Ureter (tissue), 1 donor: ENCODE data around the gene MARK3. TPM values are rescaled to one million over a fixed set of nuclear protein-coding genes. Genes with fewer than 3 reads are reported as not detected.

Experiments
- DNase-seq: peaks from one replicate; pipeline ENCODE4 v3.0.0-alpha.2; 2020; ENCODE audit warnings: low spot score
- total RNA-seq: library from RNA; stranded (reverse); gene quantifications from one replicate; pipeline ENCODE4 v1.2.4, GENCODE V29; 2023
- donor health status: DM: yes; HTN: yes; CAD: no.

The MARK3 gene
- total RNA-seq, 1 donor from 2014 or later = 140 TPM

DNA sequence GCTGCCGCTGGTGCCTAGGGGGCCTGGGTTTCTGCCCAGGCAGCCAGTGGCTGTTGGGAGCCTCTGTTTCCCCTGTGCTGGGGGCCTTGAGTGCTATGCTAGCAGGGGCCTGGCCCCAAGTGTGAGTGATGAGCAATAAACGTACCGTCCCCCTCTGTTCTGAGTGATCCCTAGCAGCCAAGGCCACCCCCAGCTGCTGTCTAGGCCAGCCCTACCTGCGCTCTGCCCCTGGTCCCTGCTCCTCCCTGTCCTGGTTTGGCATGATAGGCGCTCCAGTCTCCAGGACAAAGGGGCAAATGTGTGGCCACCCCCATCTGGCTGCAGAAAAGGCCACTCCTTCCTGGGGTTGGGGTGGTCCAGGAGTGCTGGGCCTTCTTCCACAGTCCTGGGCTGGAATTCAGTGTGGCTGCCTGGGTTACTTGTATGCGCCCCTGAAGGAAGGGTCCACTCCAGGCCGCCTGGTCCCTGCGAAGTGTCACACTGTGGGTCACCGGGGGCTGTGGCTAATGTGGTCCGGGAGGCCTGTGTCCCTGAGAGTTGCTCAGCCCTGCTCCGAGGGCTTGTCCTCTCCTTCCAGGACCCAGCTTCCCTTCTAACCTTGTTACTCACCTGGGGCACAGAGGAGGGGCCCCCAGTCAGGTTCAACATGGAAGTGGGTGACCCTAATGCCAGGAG lies 150.8 kb downstream of the MARK3 start:
- no peak for DNase-seq

DNA sequence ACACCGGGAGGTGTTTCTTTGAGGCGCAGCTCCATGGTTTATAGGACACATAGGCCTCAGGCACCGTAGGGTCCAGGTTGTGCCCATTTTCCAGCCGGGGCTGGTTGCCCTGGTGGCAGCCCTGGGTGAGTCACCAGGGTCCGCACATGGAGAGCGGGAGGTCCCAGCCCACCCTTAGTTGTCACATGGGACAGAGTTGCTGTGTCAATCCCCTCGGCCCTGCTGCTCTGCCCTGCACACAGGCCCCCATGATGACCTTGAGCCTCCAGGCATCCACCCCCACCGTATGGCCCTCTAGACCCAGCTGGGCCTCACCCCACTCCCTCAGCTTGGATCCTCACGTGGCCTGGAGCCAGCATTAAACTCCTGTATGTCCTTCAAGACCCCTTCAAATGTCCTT lies 151.5 kb downstream of the MARK3 start:
- DNase-seq = no peak

DNA sequence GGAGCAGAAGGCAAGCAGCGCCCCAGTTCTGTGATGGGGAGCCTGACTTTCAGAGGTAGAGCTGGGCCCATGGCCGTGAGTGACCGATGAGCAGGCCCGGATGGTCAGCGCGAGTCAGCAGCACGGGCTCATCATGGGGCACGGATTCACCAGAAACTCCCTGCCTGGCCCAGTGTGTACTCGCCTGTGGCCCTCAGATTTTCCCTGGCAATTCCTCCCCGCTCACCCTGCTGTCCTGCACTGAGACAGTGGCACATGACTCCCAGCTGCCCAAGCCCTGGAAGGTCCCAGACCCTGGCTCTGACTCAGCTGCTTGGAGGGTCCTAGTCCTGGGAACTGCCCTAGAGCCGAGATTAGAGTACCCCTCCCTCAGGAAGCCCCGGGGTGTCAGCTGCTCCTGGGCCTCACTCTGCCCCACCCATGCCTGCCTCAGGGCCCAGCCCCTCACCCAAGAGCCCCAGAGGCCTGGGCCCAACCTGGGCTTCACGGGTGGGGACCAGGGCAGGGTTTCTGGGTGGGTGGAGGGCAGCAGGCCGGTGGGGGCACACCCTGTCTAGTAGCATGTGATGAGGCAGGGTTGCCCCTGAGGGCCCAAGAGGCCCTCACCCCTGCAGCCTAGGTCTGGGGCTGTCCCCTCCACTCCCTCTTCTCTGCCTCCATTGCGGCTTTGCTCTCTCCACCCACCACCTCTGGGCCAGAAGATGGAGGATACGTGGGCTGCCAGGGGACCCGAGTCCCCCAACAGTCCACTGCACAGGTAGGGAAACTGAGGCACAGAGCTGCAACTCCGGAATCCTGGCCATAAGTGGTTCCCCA lies 152.2 kb downstream of the MARK3 start:
- DNase-seq = no peak

DNA sequence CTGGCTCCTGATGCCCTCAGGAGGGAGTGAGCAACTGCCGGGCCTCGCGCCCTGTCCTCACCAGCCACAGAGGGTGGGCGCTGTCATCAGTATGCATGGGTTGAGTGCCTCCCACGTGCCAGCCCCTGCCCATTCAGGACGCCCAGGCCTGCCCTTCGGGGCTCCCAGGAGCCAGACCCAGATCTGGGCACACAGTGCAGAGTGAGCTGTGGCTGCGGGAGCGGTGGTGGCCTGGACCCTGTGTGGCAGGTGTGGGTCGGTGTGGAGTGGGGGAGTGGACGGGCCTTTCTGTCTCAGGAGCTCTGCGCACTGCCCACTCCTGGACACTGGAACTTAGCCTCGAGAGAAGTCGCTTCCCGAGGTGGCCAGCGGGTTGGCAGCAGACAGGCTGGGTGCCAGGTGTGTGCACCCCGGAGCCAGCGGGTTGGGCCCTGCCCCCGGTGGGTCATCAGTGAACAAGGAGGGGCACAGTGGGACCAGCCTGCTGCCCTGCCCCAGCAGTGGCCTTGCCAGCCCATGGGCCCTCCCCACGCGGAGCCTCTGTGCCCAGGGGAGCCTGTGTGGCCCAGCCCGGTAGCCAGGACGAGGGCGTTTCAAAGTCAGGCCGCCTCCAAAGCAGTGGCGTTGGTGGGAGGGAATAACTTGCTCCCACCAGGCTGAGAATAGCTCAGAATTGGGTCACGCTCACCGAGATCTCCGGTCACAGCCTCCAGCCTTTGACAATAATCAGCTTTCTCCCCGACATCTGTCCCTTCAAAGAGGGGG lies 153.3 kb downstream of the MARK3 start:
- DNase-seq = no peak

DNA sequence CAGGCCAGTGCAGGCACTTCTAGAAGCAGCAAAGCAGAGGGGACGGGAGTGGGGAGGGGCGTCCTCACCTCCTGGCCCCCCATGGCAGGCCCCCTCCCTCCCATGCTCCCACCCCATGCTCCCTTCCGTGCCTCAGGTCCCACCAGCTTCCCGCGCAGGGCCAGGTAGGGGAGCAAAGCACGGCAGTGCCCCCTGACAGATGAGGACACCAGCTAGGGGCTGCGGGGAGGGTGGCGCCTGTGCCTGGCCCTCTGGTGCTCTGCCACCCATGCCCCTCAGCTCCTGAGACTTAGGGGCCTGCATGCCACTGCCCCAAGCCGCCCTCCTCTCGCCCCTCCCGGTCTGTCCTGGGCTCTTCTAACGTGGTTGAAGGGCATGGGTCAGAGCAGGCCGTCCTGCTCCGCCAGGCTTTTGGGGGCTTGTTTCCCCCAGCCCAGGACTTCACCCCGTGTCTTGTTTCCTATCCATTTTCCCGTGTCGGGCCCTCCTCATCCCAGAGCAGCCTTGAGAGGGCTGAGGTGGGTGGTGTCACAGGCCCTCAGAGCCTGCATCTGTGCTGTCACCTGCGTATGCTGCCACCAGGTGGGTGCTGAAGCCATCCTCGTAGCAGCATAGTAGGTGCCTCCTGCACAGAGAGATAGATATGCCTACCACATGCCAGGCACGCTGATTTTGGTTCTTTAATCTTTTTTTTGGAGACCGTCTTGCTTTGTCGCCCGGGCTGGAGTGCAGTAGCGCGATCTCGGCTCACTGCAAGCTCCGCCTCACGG lies 154.0 kb downstream of the MARK3 start:
- no peak for DNase-seq

DNA sequence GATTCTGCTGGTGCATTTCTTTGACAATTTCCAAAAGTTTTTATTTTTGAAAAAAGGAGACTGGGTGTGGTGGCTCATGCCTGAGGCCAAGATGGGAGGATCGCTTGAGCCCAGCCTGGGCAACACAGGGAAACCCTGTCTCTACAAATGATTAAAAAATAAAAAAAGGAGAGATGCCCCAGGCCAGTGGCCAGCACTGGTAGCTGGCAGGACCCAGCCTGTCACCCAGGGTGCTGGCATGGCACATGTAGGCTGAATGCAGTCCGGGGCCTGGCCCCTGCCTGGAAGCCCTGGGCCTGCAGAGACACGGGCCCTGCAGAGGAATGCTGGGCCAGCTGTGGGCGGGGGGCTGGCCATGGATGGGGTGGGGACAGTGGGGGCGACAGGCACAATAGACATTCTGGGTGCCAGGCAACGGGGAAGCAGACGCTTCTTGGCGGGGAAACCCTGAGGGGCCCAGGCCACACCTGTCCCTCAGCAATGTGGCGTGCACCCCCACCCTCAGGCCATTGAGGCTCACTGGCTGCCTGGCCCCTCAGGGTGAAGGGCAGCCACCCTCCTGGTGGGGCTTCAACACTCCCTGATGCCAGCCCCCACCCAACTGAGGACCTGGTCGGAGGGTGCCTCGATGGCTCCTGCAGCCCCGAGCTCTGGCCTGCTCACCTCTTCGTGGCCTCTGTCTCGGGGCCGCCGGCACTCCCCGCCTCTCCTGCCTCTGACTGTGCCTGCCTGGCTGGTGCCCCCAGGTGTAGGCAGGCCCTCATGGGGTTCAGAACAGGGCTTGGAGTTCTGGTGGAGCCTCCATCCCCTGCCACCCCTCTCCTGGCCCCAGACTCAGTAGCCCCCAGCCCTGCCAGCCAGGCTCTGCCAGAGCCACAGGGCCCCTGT lies 155.8 kb downstream of the MARK3 start:
- no peak for DNase-seq

DNA sequence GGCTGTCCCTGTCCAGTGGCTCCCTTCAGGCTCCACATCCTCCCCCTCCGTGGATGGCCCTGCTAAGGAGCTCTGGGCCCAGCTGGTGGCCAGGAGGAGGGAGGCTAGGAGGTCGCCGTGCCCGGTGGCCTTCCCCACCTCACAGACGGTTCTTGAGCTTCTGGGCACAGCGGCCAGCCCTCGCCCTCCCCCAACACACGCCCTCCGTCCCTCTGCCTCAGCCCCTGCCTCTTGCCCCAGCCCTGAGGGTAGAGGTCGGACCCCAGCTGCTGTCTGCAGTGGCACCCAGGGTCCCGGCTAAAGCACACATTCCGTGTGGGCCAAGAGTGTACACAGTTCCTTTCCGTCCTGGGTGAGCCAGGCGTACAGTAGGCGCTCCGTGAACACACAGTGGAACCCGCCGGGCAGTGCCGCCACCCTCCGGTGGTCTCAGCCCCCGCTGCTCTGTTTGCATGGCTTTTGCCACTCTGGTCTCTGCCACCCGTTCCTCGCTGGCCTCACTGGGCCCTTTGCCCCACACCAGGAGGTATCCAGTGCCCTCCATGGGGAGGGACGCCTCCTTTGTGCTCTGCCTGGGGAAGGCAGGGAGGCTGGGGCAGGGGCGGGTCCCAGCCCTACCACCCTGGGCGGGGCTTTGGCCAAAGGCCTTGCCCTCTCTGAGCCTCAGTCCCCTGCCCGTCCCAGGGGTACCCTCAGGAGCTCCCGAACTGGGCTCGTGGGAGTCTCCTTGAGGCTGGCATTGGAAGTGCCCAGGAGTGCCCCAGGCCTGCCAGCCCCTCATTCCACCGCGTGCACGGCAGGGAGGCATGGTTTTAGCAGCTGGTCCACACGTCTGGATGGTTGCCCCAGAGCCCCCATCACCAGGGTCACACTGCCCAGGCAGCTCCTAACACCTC lies 156.7 kb downstream of the MARK3 start:
- no peak for DNase-seq

DNA sequence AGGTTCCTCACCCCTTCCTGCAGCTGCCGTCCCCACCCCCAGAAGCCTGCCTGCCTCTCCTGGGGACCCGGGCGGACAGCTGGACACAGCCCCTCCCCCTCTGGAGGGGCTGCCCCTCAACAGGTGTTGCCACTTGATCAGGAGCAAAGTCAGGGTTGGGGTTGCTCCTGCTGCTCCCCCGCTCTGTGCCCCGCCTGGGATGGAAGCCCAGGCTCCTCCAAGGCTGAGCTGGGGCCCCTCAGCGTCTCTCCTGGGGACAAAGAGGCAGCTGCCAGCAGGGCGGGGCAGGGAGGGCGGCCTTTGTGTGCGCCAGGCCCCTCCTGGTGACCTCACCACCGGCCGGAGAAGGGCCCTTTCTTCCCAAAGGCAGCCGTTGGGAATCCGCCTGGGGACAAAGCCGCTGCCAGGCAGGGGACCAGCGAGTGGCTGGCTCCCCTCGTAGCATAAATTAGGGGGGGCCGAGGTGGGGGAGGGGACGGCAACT lies 157.4 kb downstream of the MARK3 start:
- DNase-seq = no peak

DNA sequence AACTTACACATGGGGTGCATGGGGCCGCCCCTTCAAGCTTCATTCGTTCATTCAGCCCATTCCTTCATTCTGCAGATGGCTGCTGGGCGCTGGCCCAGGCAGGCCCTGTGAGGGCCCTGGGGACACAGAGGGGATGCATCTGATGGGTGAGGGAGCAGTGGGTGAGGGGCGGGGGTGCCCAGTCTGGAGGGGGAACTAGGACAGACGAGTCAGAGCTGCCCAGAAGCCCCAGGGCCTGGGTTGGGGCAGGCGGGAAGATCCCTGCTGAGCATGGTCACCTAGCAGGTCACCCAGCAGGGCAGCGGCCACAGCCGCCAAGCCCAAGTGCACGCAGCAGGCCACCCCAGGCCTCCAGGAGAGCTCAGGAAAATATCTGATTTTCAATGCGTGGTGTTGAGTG lies 157.9 kb downstream of the MARK3 start:
- no peak for DNase-seq

DNA sequence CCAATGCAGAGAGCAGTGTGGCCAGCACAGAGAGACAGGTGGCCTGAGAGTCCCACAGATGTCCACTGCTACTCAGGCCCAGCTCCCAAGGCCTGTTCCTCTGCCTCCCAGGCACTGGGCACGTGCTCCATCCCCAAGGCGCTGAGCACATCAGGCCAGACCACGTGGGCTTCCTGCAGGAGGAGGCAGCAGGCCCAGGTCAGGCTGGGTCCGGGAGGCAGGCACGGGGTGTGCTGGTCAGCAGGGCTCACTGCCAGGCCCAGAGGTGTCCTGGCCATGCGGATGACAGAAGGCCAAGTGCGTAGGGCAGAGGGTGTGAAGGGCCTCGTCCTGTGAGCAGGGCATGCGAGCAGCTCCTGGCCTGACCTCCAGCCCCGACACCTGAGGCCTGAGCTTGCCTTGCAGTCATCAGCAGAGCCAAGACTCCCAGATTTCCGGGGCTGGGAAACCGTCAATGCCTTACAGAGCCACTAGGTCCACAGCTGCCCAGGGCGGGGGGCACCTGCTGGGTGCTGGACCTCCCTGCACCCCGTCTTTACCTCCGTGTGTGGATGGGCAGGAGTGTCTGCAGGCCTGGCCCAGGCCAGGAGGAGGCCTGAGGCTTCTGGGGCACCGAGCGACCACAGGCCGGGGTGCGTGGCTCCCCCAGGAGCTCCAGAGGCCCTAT lies 158.6 kb downstream of the MARK3 start:
- no peak for DNase-seq

DNA sequence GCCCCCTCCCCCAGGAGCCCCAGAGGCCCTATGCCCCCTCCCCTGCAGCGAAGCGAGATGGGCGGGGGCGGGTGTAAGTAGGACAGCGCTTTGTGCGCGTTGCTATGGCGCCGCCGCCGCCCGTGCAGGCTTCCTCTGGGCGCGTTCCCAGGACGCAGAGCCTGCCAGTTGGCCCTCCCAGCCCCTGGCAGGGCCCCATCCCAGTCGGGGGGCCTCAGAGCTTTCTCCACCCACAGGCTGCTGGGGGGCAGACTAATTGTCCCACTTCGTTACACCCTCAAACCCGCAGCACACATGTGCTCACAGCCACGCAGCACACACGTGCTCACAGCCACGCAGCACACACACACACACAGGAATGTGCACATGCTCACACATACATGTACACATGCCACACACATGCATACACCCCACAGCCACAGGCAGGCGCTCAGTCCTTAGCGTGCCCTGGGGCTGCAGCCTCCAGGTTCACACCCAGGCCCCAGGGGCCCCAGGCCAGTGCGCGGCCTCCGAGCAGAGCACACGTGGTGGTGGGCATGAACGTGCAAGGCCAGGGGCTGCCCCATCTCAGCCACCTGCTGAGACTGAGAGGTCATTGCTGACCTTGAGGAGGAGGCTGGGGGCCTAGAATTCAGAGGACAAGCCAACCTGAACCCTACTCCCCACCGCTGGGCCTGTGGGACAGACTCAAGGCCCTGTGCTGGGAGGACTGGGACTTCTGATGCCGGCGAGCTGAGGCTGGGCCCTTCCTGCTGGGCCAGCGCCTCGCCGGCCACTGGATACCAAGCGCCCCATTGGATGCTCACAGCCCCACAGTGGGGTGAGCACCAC lies 159.4 kb downstream of the MARK3 start:
- no peak for DNase-seq

DNA sequence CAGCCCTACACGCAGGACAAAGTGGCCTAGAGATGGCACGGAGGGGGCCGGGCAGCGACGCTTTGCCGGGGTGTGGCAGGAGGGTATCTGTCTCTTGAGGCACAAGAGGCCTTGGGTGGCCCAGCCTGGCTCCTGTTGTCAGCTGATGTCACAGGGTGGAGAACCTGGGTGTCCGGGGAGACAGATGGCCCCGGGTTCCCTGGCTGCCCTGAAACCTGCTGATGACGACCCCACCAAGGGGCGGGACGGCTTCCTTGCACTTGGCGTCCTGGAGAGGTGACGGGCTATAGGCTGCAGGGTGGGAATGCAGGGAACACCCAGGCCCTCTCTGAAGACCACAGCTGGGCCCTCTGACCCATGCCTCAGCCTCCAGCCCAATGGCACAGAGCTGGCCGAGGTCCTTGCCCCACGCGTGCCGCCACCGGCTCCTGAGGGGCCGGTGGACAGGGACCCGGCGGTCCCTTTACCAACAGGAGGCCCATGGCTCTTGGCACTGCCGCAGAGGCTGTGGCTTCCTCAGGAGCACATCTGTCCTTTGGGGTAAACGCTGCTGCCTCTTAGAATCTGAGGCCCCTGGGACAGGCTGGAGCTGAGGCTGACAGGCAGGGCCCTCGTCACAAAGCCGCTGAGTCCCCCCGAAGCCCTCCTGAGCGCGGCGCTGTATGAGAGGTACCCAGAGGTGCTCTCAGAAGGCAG lies 160.2 kb downstream of the MARK3 start:
- DNase-seq = no peak

DNA sequence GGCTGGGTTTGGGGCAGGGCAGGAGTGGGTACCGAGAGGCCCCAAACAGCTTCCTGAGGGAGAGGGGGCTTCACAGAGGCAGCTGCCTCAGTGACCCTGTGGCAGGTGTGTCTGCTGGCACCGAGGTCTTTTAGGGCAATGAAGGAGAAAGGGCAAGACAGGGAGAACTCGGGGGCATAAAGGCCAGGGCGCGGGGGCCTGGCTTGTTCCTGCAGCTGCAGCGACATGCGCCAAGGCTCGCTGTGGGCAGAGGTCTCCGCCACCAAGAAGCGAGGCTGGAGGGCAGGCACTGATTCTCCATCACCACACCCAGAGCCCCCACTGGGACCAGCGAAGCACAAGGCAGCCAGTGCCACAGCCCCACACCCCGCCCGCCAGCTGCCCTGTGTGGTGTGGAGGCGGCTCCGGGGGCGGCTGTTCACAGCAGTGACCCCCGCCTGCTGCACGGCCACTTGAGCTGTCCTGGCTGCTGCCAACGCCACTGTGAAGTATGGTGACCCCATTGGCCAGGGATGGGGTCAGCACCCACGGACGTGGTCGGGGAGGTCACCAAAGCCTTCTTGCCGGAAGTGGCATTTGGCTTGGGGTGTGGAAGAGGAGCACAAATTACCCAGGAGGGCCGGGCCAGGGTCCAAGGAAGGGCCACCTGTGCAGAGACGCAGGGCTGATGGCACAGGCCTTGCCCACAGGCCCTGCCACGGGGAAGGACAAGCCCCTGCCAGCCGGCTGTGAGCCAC lies 160.9 kb downstream of the MARK3 start:
- peak; percentile 41 for DNase-seq

DNA sequence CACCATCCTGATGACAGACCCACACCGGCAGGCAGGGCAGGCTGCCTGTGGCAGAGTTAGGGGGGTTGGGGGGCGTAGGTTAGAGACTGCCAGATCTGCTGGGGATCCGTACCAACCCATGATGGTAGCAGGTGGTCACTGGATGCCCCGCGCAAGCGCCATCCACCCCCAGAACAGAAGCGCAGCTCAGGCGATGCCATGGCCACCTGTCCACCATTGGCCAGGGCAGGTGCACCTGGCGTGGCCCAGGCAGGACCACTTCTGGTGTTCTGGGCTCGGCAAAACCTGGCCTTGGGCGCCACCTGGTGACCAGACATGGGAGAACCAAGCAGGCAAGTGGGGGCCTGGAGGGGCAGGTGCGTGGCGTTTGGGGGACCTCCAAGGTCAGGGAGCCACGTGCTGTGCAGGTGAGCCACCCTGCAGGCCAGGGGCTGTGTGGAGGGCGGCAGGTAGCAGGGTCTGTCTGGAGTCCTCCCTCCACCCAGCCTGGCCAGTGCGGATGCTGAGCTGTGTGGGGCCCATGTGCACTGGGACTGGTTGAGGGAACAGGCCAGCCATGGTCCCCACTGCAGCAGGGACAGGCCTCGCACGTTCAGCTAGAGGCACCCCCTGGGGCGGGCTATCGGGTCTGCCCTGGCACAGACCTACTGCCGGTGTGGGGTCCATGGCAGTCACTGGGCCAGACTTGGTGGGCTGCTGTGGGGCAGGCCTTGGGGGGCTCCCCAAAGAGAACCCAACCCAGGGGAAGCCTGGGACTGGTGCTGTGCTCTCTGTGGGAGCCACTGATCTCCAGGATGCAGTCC lies 161.6 kb downstream of the MARK3 start:
- peak; percentile 73 for DNase-seq

DNA sequence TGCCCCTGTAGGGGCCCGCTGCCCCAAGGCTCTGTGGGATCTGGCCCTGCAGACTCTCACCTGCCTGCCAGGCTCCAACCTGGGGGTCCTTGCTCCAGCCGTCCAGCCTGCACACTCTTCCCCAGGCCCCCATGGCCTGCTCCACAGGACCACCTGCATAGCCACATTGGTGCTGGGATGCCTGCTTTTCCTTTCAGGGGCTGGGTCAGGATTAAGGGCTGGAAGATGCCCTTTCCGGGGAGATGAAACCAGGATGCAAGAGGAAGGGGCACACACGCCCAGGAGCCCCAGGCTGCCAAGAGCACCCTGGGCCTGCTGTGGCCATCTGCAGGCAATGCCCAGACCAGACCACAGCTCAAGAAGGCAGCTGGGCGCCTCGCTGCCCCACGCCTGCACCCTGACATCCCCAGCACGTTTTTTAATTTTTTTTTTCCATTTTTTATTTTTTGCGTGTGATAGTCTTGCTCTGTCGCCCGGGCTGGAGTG lies 162.3 kb downstream of the MARK3 start:
- DNase-seq = no peak

DNA sequence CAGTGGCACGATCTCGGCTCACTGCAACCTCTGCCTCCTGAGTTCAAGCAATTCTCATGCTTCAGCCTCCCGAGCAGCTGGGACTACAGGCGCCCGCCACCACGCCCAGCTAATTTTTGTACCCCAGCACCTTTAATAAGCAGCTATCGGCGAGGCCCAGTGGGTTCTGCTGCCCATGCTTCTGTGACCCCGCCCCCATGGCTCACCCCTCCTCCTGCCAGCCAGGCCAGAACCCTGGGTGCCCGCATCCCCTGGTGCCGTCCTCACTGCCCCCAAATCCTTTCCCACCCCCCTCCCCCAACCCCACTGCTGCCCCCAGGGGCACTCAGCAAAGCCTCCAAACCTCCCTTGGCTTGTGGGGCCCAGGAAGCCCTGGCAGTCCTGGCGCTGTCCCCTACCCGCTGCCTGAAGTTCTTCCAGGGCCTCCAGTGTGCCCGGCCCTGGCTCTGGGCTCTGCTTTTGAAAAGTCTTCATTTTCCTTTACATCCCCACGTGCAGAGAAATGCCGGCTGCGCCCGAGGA lies 162.8 kb downstream of the MARK3 start:
- DNase-seq = no peak
